MCF 10A (cell line): ENCODE results near the gene REM1. TPM values are rescaled to one million over a fixed set of nuclear protein-coding genes. Genes with fewer than 3 reads are reported as not detected.

Experiments used
- BruUV-seq: library from RNA; stranded (reverse); fragments of 400-500 nt; replicated peaks from 2 replicates; lab custom pipeline; 2021; lab: Mats Ljungman, UMichigan
- CTCF ChIA-PET: fragments of 300-600 bp; sonication (Branson Sonifier 250); formaldehyde crosslinking; extraction: SDS; loops from one replicate; lab custom pipeline; 2021; ENCODE audit warnings: antibody characterized with exemption, inconsistent platforms; lab: Yijun Ruan, JAX
- POLR2A ChIA-PET: fragments of 300-600, 350-650 bp; sonication (Branson Sonifier 250); formaldehyde crosslinking; extraction: SDS; loops from one replicate; lab custom pipeline; 2020; ENCODE audit warnings: antibody characterized with exemption, inconsistent platforms; lab: Yijun Ruan, JAX
- DNase-seq: peaks from one replicate; pipeline ENCODE4 v3.0.0-alpha.2; 2018; ENCODE audit not compliant: unreplicated experiment
- H3K27ac Mint-ChIP-seq: one replicate; pipeline ENCODE4 v1.8.0; 2022; ENCODE audit warnings: mild to moderate bottlenecking, low read depth, mixed read lengths; ENCODE audit not compliant: unreplicated experiment
- H3K27me3 Mint-ChIP-seq: one replicate; pipeline ENCODE4 v1.8.0; 2022; ENCODE audit warnings: mixed read lengths; ENCODE audit not compliant: insufficient read depth, unreplicated experiment
- H3K36me3 Mint-ChIP-seq: one replicate; pipeline ENCODE4 v1.8.0; 2022; ENCODE audit warnings: mild to moderate bottlenecking, moderate library complexity, mixed read lengths; ENCODE audit not compliant: insufficient read depth, unreplicated experiment
- H3K4me1 Mint-ChIP-seq: one replicate; pipeline ENCODE4 v1.8.0; 2022; ENCODE audit warnings: mixed read lengths; ENCODE audit not compliant: insufficient read depth, unreplicated experiment
- H3K4me3 Mint-ChIP-seq: one replicate; pipeline ENCODE4 v1.8.0; 2022; ENCODE audit warnings: mild to moderate bottlenecking, moderate library complexity, mixed read lengths; ENCODE audit not compliant: unreplicated experiment
- H3K9me3 Mint-ChIP-seq: one replicate; pipeline ENCODE4 v1.8.0; 2022; ENCODE audit warnings: mixed read lengths; ENCODE audit not compliant: unreplicated experiment
- CTCF ChIP-seq: fragments of 200-600 bp; IDR thresholded peaks from one replicate; pipeline ENCODE4 v1.8.0; 2022; ENCODE audit warnings: antibody characterized with exemption, mild to moderate bottlenecking; ENCODE audit not compliant: unreplicated experiment
- intact Hi-C: fragments of 100-400 bp; cut with micrococcal nuclease; formaldehyde crosslinking; loops from 2 replicates; pipeline ENCODE4 v1.14.1; 2022
- total RNA-seq: library from RNA; stranded (reverse); gene quantifications from 2 replicates; pipeline ENCODE4 v1.2.3, GENCODE V29; 2022

Gene REM1
- total RNA-seq, 1 experiment from 2014 or later, result not detected

- CTCF ChIA-PET, result interaction anchor here (0.5 to 5.3 kb wide), 20 partner anchors 11 to 1663 kb away, joined by 3 to 60 read pairs (median 5); partner anchors contain the start of gene DEFB118
These were observed 39.3 kb downstream of the REM1 start, which contains the start of gene HM13 for GRCh38 chr20:31514154-31515071. Gene HM13 (plus strand): TSS chr20:31514442. CDS start chr20:31514552, 110 bp downstream.

GRCh38 chr20:31515072-31515774, 40.1 kb downstream of the REM1 start:
- H3K36me3 Mint-ChIP-seq, result peaks cover 2% of the 10 kb centered on the region
- no peak for TF ChIP-seq CTCF
- H3K4me3 Mint-ChIP-seq, result no peak overlapping the region
- no peak for DNase-seq
- H3K27ac Mint-ChIP-seq, result no peak overlapping the region
- ChIA-PET POLR2A (interaction anchor here (0.5 to 1.5 kb wide), 7 partner anchors 12 to 89 kb away, joined by 3 to 9 read pairs (median 4); no protein-coding TSS in a partner anchor), CTCF (interaction anchor here (0.7 to 2.7 kb wide), 10 partner anchors 12 to 977 kb away, joined by 3 to 12 read pairs (median 4); a partner anchor contains a TSS)
- H3K27me3 Mint-ChIP-seq, result no peaks in the 10 kb centered on the region
- no TSS peak for BruUV-seq
- peaks cover under 1% of the 10 kb centered on the region for H3K4me1 Mint-ChIP-seq
- H3K9me3 Mint-ChIP-seq, result no peaks in the 10 kb centered on the region
- intact Hi-C loops, result loop anchor here (2.0 kb wide), 1 partner anchor 46 kb away; no protein-coding TSS in a partner anchor

More at GRCh38 chr20:31514154-31515071, 39.3 kb downstream of the REM1 start, which contains the start of gene HM13:
- H3K4me3 Mint-ChIP-seq, result no peak within 1 kb of the TSS
- intact Hi-C loops, result loop anchor here (2.0 kb wide), 1 partner anchor 46 kb away; no protein-coding TSS in a partner anchor
- BruUV-seq, result no TSS peak
- H3K27ac Mint-ChIP-seq, result no peak within 1 kb of the TSS
- POLR2A ChIA-PET, result interaction anchor here (0.6 to 1.5 kb wide), 6 partner anchors 23 to 1167 kb away, joined by 3 to 5 read pairs (median 3); no protein-coding TSS in a partner anchor
- H3K36me3 Mint-ChIP-seq, result no peaks in the 10 kb centered on the region
- TF ChIP-seq CTCF, result peak; percentile 97
- peak; percentile 91 for DNase-seq
- no peaks in the 10 kb centered on the region for H3K4me1 Mint-ChIP-seq
- H3K27me3 Mint-ChIP-seq, result no peaks in the 10 kb centered on the region
- H3K9me3 Mint-ChIP-seq, result peaks cover under 1% of the 10 kb centered on the region

GRCh38 chr20:31515775-31516107, 40.7 kb downstream of the REM1 start:
- intact Hi-C loops, result loop anchor here (2.0 kb wide), 2 partner anchors 45 to 97 kb away; no protein-coding TSS in a partner anchor
- Mint-ChIP-seq H3K4me1 (peaks cover 6% of the 10 kb centered on the region), H3K9me3 (no peaks in the 10 kb centered on the region), H3K4me3 (no peak overlapping the region), H3K27me3 (no peaks in the 10 kb centered on the region), H3K27ac (no peak overlapping the region), H3K36me3 (peaks cover 8% of the 10 kb centered on the region)
- no peak for TF ChIP-seq CTCF
- no peak for DNase-seq
- ChIA-PET POLR2A (interaction anchor here (0.5 to 1.1 kb wide), 5 partner anchors 12 to 89 kb away, joined by 3 to 9 read pairs (median 4); no protein-coding TSS in a partner anchor), CTCF (interaction anchor here (0.7 to 2.7 kb wide), 9 partner anchors 13 to 977 kb away, joined by 3 to 12 read pairs (median 5); a partner anchor contains a TSS)
- BruUV-seq, result no TSS peak
